Endothelial cell (in vitro differentiated cells): ENCODE measurements around the gene PIGQ. TPM values are rescaled to one million over a fixed set of nuclear protein-coding genes. Genes with fewer than 3 reads are reported as not detected.

Experiments used
- DNase-seq: peaks from one replicate; pipeline ENCODE4 v3.0.0; 2021; ENCODE audit warnings: low spot score
- H3K27ac Mint-ChIP-seq: one replicate; pipeline ENCODE4 v1.8.0; 2021; ENCODE audit warnings: mixed read lengths, inconsistent platforms; ENCODE audit not compliant: unreplicated experiment
- H3K27me3 Mint-ChIP-seq: one replicate; pipeline ENCODE4 v1.8.0; 2021; ENCODE audit warnings: mild to moderate bottlenecking, moderate library complexity, mixed read lengths, inconsistent platforms; ENCODE audit not compliant: unreplicated experiment
- H3K36me3 Mint-ChIP-seq: one replicate; pipeline ENCODE4 v1.8.0; 2021; ENCODE audit warnings: mild to moderate bottlenecking, low read depth, mixed read lengths, inconsistent platforms; ENCODE audit not compliant: unreplicated experiment
- H3K4me1 Mint-ChIP-seq: one replicate; pipeline ENCODE4 v1.8.0; 2021; ENCODE audit warnings: mild to moderate bottlenecking, mixed read lengths, inconsistent platforms; ENCODE audit not compliant: unreplicated experiment
- H3K4me3 Mint-ChIP-seq: one replicate; pipeline ENCODE4 v1.8.0; 2021; ENCODE audit warnings: mild to moderate bottlenecking, mixed read lengths, inconsistent platforms; ENCODE audit not compliant: unreplicated experiment
- H3K9me3 Mint-ChIP-seq: one replicate; pipeline ENCODE4 v1.8.0; 2021; ENCODE audit warnings: mixed read lengths, inconsistent platforms; ENCODE audit not compliant: unreplicated experiment
- CTCF ChIP-seq: fragments of 200-600 bp; sonication (generic); IDR thresholded peaks from one replicate; pipeline ENCODE4 v1.5.0; 2021; ENCODE audit warnings: antibody characterized with exemption; ENCODE audit not compliant: unreplicated experiment
- total RNA-seq: library from RNA; stranded (reverse); fragmentation: NEBNext Ultra II Directional; extraction: Animal tissue kit (Norgen Biotek cat#: 25700); gene quantifications from one replicate; pipeline ENCODE4 v1.2.1, GENCODE V29; 2021; ENCODE audit not compliant: unreplicated experiment

PIGQ gene
- total RNA-seq, 1 donor from 2014 or later: 38.4 TPM

DNA sequence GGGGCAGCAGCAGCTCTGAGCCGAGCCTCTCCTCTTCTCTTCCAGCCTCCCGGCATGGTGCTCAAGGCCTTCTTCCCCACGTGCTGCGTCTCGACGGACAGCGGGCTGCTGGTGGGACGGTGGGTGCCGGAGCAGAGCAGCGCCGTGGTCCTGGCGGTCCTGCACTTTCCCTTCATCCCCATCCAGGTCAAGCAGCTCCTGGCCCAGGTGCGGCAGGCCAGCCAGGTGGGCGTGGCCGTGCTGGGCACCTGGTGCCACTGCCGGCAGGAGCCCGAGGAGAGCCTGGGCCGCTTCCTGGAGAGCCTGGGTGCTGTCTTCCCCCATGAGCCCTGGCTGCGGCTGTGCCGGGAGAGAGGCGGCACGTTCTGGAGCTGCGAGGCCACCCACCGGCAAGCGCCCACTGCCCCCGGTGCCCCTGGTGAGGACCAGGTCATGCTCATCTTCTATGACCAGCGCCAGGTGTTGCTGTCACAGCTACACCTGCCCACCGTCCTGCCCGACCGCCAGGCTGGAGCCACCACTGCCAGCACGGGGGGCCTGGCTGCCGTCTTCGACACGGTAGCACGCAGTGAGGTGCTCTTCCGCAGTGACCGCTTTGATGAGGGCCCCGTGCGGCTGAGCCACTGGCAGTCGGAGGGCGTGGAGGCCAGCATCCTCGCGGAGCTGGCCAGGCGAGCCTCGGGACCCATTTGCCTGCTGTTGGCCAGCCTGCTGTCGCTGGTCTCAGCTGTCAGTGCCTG, 4.4 kb downstream of the PIGQ start:
- no peaks in the 10 kb centered on the region for H3K9me3 Mint-ChIP-seq
- H3K36me3 Mint-ChIP-seq: no peaks in the 10 kb centered on the region
- no peak for TF ChIP-seq CTCF
- peaks cover 10% of the 10 kb centered on the region for H3K4me1 Mint-ChIP-seq
- peaks cover 8% of the 10 kb centered on the region for H3K27me3 Mint-ChIP-seq
- H3K27ac Mint-ChIP-seq: no peak overlapping the region
- no peak overlapping the region for H3K4me3 Mint-ChIP-seq
- no peak for DNase-seq

GRCh38 chr16:575354-576196, 5.8 kb downstream of the PIGQ start:
- Mint-ChIP-seq H3K27ac (no peak overlapping the region), H3K9me3 (no peaks in the 10 kb centered on the region), H3K36me3 (no peaks in the 10 kb centered on the region), H3K4me3 (no peak overlapping the region), H3K27me3 (peaks cover 8% of the 10 kb centered on the region), H3K4me1 (peaks cover 10% of the 10 kb centered on the region)
- DNase-seq: no peak
- no peak for TF ChIP-seq CTCF

DNA sequence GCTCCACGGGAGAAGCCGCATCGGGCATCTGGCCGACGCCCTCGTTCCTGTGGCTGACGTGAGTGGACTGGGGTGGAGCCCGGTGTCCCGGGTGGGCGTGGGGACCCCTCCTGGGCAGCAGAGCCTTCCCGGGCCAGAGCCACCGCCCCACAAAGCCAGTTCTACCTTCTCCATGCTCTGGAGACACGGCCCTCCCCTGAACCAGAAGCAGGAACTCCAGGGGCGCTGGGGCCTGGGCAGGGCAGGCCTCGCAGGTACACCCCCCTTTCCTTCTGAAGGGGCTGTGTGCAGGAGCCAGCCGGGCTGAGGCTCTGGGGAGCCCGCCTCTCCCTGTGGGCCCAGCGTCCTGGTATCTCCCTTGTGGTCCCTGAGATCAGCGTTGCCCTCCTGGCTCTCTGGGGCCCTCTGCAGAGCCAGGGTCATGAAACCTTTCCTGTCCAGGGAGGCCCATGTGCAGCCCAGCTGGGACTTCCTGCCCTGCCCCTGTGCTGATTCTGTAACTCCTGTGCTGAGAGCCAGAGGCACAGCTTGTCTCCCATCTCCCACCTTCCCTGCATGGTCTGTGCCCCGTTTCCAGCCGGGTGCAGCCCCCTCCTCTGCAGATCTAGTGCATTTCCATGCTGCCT, 6.5 kb downstream of the PIGQ start:
- DNase-seq: no peak
- TF ChIP-seq CTCF: no peak
- peaks cover 8% of the 10 kb centered on the region for H3K27me3 Mint-ChIP-seq
- no peak overlapping the region for H3K4me3 Mint-ChIP-seq
- H3K36me3 Mint-ChIP-seq: no peaks in the 10 kb centered on the region
- no peaks in the 10 kb centered on the region for H3K9me3 Mint-ChIP-seq
- peaks cover 7% of the 10 kb centered on the region for H3K4me1 Mint-ChIP-seq
- no peak overlapping the region for H3K27ac Mint-ChIP-seq

- no peak for DNase-seq
- H3K27ac Mint-ChIP-seq: no peak overlapping the region
Observed at GRCh38 chr16:576823-577201, 7.0 kb downstream of the PIGQ start.

More at GRCh38 chr16:576823-577201, 7.0 kb downstream of the PIGQ start:
- no peaks in the 10 kb centered on the region for H3K9me3 Mint-ChIP-seq
- peaks cover 4% of the 10 kb centered on the region for H3K4me1 Mint-ChIP-seq
- peaks cover 5% of the 10 kb centered on the region for H3K27me3 Mint-ChIP-seq
- no peak overlapping the region for H3K4me3 Mint-ChIP-seq
- no peaks in the 10 kb centered on the region for H3K36me3 Mint-ChIP-seq
- no peak for TF ChIP-seq CTCF
